Sigmoid colon (tissue), 4 donors: ENCODE data around the gene PIGQ.

Source experiments
- CTCF ChIP-seq, 4 experiments: fragments of 450-650 bp in 3 of 4; fragments of 200-600 bp in 1 of 4; IDR thresholded peaks; one replicate each; pipeline ENCODE4 v1.5.1; 2016 to 2019; ENCODE audit warnings: antibody characterized with exemption in 4 of 4, mild to moderate bottlenecking in 3 of 4, moderate library complexity in 2 of 4
- EP300 ChIP-seq, 4 donors: sonication (generic); formaldehyde crosslinking; IDR thresholded peaks; one replicate each; pipeline ENCODE4 v1.6.1; 2017; ENCODE audit warnings: antibody characterized with exemption in 4 of 4
- POLR2A ChIP-seq, 2 donors: fragments of 450-650 bp; IDR thresholded peaks; one replicate each; pipeline ENCODE4 v1.6.1; 2016; ENCODE audit warnings: antibody characterized with exemption in 2 of 2, mild to moderate bottlenecking in 2 of 2, moderate library complexity in 2 of 2

- TF ChIP-seq POLR2A (IDR thresholded peaks at IDR 0.05) (no peak), CTCF (IDR thresholded peaks at IDR 0.05) (no peak), EP300 (IDR thresholded peaks at IDR 0.05) (no peak)
Measured at GRCh38 chr16:620700-621525, 51.1 kb downstream of the PIGQ start.
